KOPT-K1 (cell line): ENCODE measurements around the gene COL21A1.

Experiments used
- H3K27ac ChIP-seq: fragments of 200-600 bp; sonication (generic); 2 replicates; pipeline ENCODE4 v1.5.1; 2016; ENCODE audit warnings: antibody characterized with exemption, mild to moderate bottlenecking, low read depth, low read length; ENCODE audit not compliant: poor library complexity, severe bottlenecking
- H3K36me3 ChIP-seq: fragments of 200-600 bp; sonication (generic); 2 replicates; pipeline ENCODE4 v1.5.1; 2017; ENCODE audit warnings: antibody characterized with exemption, mild to moderate bottlenecking, low read length, moderate library complexity; ENCODE audit not compliant: insufficient read depth
- H3K9me3 ChIP-seq: fragments of 200-600 bp; sonication (generic); 2 replicates; pipeline ENCODE4 v1.5.1; 2017; ENCODE audit warnings: antibody characterized with exemption, low read length, mild to moderate bottlenecking; ENCODE audit not compliant: insufficient read depth, poor library complexity, severe bottlenecking

The COL21A1 gene

GRCh38 chr6:56043076-56043475, 204.3 kb downstream of the COL21A1 start:
- H3K36me3 ChIP-seq, result no peaks in the 10 kb centered on the region
- no peaks in the 10 kb centered on the region for H3K9me3 ChIP-seq
- no peak overlapping the region for H3K27ac ChIP-seq

GRCh38 chr6:56041591-56041990, 205.8 kb downstream of the COL21A1 start:
- no peak overlapping the region for H3K27ac ChIP-seq
- H3K36me3 ChIP-seq, result no peaks in the 10 kb centered on the region
- no peaks in the 10 kb centered on the region for H3K9me3 ChIP-seq

- Histone ChIP-seq H3K36me3 (no peaks in the 10 kb centered on the region), H3K9me3 (no peaks in the 10 kb centered on the region), H3K27ac (no peak overlapping the region)
Observed at GRCh38 chr6:56040889-56041301, 206.5 kb downstream of the COL21A1 start.

- H3K36me3 ChIP-seq, result no peaks in the 10 kb centered on the region
- no peak overlapping the region for H3K27ac ChIP-seq
- no peaks in the 10 kb centered on the region for H3K9me3 ChIP-seq
Observed at GRCh38 chr6:56040223-56040622, 207.2 kb downstream of the COL21A1 start.

GRCh38 chr6:56038764-56039163, 208.6 kb downstream of the COL21A1 start:
- no peaks in the 10 kb centered on the region for H3K36me3 ChIP-seq
- no peaks in the 10 kb centered on the region for H3K9me3 ChIP-seq
- no peak overlapping the region for H3K27ac ChIP-seq

GRCh38 chr6:56037601-56038000, 209.8 kb downstream of the COL21A1 start:
- Histone ChIP-seq H3K36me3 (no peaks in the 10 kb centered on the region), H3K27ac (no peak overlapping the region), H3K9me3 (no peaks in the 10 kb centered on the region)

GRCh38 chr6:56036916-56037600, 210.3 kb downstream of the COL21A1 start:
- Histone ChIP-seq H3K9me3 (no peaks in the 10 kb centered on the region), H3K27ac (no peak overlapping the region), H3K36me3 (no peaks in the 10 kb centered on the region)

GRCh38 chr6:56033401-56033800, 214.0 kb downstream of the COL21A1 start:
- Histone ChIP-seq H3K27ac (no peak overlapping the region), H3K36me3 (no peaks in the 10 kb centered on the region), H3K9me3 (no peaks in the 10 kb centered on the region)

GRCh38 chr6:56032715-56033260, 214.6 kb downstream of the COL21A1 start:
- no peak overlapping the region for H3K27ac ChIP-seq
- H3K9me3 ChIP-seq, result no peaks in the 10 kb centered on the region
- no peaks in the 10 kb centered on the region for H3K36me3 ChIP-seq

GRCh38 chr6:56027865-56028264, 219.5 kb downstream of the COL21A1 start:
- Histone ChIP-seq H3K9me3 (no peaks in the 10 kb centered on the region), H3K36me3 (no peaks in the 10 kb centered on the region), H3K27ac (no peak overlapping the region)

- no peak overlapping the region for H3K27ac ChIP-seq
- H3K36me3 ChIP-seq, result no peaks in the 10 kb centered on the region
- H3K9me3 ChIP-seq, result no peaks in the 10 kb centered on the region
Observed at GRCh38 chr6:56026455-56027180, 220.8 kb downstream of the COL21A1 start.

- no peaks in the 10 kb centered on the region for H3K9me3 ChIP-seq
- no peak overlapping the region for H3K27ac ChIP-seq
- no peaks in the 10 kb centered on the region for H3K36me3 ChIP-seq
Observed at GRCh38 chr6:56025795-56026194, 221.6 kb downstream of the COL21A1 start.

- Histone ChIP-seq H3K36me3 (no peaks in the 10 kb centered on the region), H3K27ac (no peak overlapping the region), H3K9me3 (no peaks in the 10 kb centered on the region)
Observed at GRCh38 chr6:56024931-56025330, 222.4 kb downstream of the COL21A1 start.

- Histone ChIP-seq H3K36me3 (no peaks in the 10 kb centered on the region), H3K9me3 (no peaks in the 10 kb centered on the region), H3K27ac (no peak overlapping the region)
Observed at GRCh38 chr6:56023829-56024228, 223.6 kb downstream of the COL21A1 start.

GRCh38 chr6:56022678-56023077, 224.7 kb downstream of the COL21A1 start:
- Histone ChIP-seq H3K27ac (no peak overlapping the region), H3K36me3 (no peaks in the 10 kb centered on the region), H3K9me3 (no peaks in the 10 kb centered on the region)

GRCh38 chr6:56021943-56022342, 225.4 kb downstream of the COL21A1 start:
- no peaks in the 10 kb centered on the region for H3K9me3 ChIP-seq
- no peaks in the 10 kb centered on the region for H3K36me3 ChIP-seq
- H3K27ac ChIP-seq, result no peak overlapping the region
